NCI-H2171 (cell line): ENCODE data around the gene ZIC5.

Experiments
- DNase-seq: peaks from one replicate; lab custom pipeline; 2025; lab: John Stamatoyannopoulos, UW

Gene ZIC5

GRCh38 chr13:99930925-99931324 is 40.6 kb downstream of the ZIC5 start:
- no peak for DNase-seq

GRCh38 chr13:99929866-99930265 is 41.7 kb downstream of the ZIC5 start:
- no peak for DNase-seq

- DNase-seq: peak; percentile 76
Observed at GRCh38 chr13:99926014-99926731, 45.4 kb downstream of the ZIC5 start.

- DNase-seq: no peak
Observed at GRCh38 chr13:99923877-99924582, 47.5 kb downstream of the ZIC5 start.

GRCh38 chr13:99922631-99923404 is 48.7 kb downstream of the ZIC5 start:
- peak; percentile 83 for DNase-seq

- DNase-seq: no peak
Observed at GRCh38 chr13:99919132-99919531, 52.4 kb downstream of the ZIC5 start.

- peak; percentile 49 for DNase-seq
Observed at GRCh38 chr13:99916366-99917103, 55.0 kb downstream of the ZIC5 start.

- no peak for DNase-seq
Observed at GRCh38 chr13:99913167-99913566, 58.4 kb downstream of the ZIC5 start.
